GM23338 (cell line): ENCODE results near the gene GSTA5.
"Not testable (repeated sequence)": the region's sequence is repeated elsewhere in the genome, so short reads cannot be mapped to it uniquely, and the experiment has no call there.

Source experiments
- CTCF ChIP-seq, 2 experiments: fragments of 200-600 bp in 1 of 2; sonication (generic) in 1 of 2; conservative IDR thresholded peaks; 2 replicates each; pipeline versions ENCODE4 v1.5.1 to v1.6.1; 2016 to 2017; ENCODE audit warnings: antibody characterized with exemption in 2 of 2, low read depth in 2 of 2, mild to moderate bottlenecking in 2 of 2, moderate library complexity in 1 of 2
- ETS1 ChIP-seq: IDR thresholded peaks from 2 replicates; pipeline ENCODE4 v1.6.1; 2016; ENCODE audit warnings: antibody characterized with exemption
- EZH2phosphoT487 ChIP-seq: fragments of 200-600 bp; sonication (generic); IDR thresholded peaks from one replicate; pipeline ENCODE4 v1.8.1; 2018; ENCODE audit warnings: antibody characterized with exemption; ENCODE audit not compliant: unreplicated experiment

- not testable (repeated sequence) for TF ChIP-seq EZH2phosphoT487; CTCF (conservative IDR thresholded peaks at IDR 0.05; ENCODE audit: low read depth in 2 of 2); ETS1
Measured at GRCh38 chr6:52828621-52829020, 12.0 kb downstream of the GSTA5 start.
